Panc1 (cell line): ENCODE results near the gene CHMP1A. TPM values are rescaled to one million over a fixed set of nuclear protein-coding genes. Genes with fewer than 3 reads are reported as not detected.

Experiments used
- ATAC-seq: fragments of 200-7000 bp; cut with Tn5 transposase; 2 replicates; pipeline ENCODE4 v1.9.1; 2020; ENCODE audit warnings: mild to moderate bottlenecking, moderate library complexity
- BruUV-seq: library from RNA; stranded (reverse); fragments of 400-500 nt; replicated peaks from 2 replicates; lab custom pipeline; 2021; lab: Mats Ljungman, UMichigan
- CTCF ChIA-PET: fragments of 300-600 bp; sonication (Branson Sonifier 250); formaldehyde crosslinking; loops from one replicate; lab custom pipeline; 2022; ENCODE audit warnings: antibody characterized with exemption; lab: Charles Lee
- POLR2A ChIA-PET: fragments of 300-600 bp; sonication (Branson Sonifier 250); formaldehyde crosslinking; loops from one replicate; lab custom pipeline; 2022; ENCODE audit warnings: antibody characterized with exemption; lab: Charles Lee
- DNase-seq: peaks from one replicate; pipeline ENCODE4 v3.0.0-alpha.2; 2010; ENCODE audit warnings: low read depth, low spot score
- H3K27ac ChIP-seq: 2 replicates; pipeline ENCODE4 v1.5.1; 2011; ENCODE audit warnings: mild to moderate bottlenecking, low read length, inconsistent platforms
- H3K27me3 ChIP-seq: fragments of 200-500 bp; sonication (Bioruptor generic); 2 replicates; pipeline ENCODE4 v1.6.0; 2014; ENCODE audit warnings: low read length, inconsistent platforms; ENCODE audit not compliant: control insufficient read depth, insufficient read depth
- H3K36me3 ChIP-seq: fragments of 200-500 bp; sonication (Bioruptor generic); 2 replicates; pipeline ENCODE4 v1.5.1; 2014; ENCODE audit warnings: inconsistent platforms, mild to moderate bottlenecking, low read length, moderate library complexity; ENCODE audit not compliant: control insufficient read depth, insufficient read depth
- H3K4me1 ChIP-seq: 2 replicates; pipeline ENCODE4 v1.5.1; 2011; ENCODE audit warnings: inconsistent platforms, mild to moderate bottlenecking, low read length, moderate library complexity; ENCODE audit not compliant: control insufficient read depth, insufficient read depth
- H3K4me3 ChIP-seq, 2 experiments: 2 replicates each; pipeline ENCODE4 v1.5.1; 2011 to 2012; ENCODE audit warnings: low read depth in 2 of 2, low read length in 2 of 2, mild to moderate bottlenecking in 2 of 2, inconsistent platforms in 1 of 2, moderate library complexity in 1 of 2
- H3K9me3 ChIP-seq: fragments of 200-500 bp; sonication (Bioruptor generic); 2 replicates; pipeline ENCODE4 v1.5.1; 2014; ENCODE audit warnings: low read depth, mild to moderate bottlenecking, inconsistent platforms, low read length, moderate library complexity; ENCODE audit not compliant: control insufficient read depth, insufficient read depth
- CTCF ChIP-seq: fragments of 450-650 bp; IDR thresholded peaks from 2 replicates; pipeline ENCODE4 v1.5.1; 2017; ENCODE audit warnings: mild to moderate bottlenecking
- POLR2AphosphoS5 ChIP-seq: IDR thresholded peaks from 2 replicates; pipeline ENCODE4 v1.6.1; 2012; ENCODE audit warnings: mild to moderate bottlenecking, low read depth, low read length, moderate library complexity
- REST ChIP-seq, 2 experiments: IDR thresholded peaks; 2 replicates each; pipeline ENCODE4 v1.6.1; 2011 to 2012; ENCODE audit warnings: low read depth in 2 of 2, control low read depth in 1 of 2, low read length in 1 of 2, mild to moderate bottlenecking in 1 of 2, moderate library complexity in 1 of 2; ENCODE audit not compliant: insufficient read depth in 1 of 2
- SIN3A ChIP-seq: IDR thresholded peaks from 2 replicates; pipeline ENCODE4 v1.6.1; 2012; ENCODE audit warnings: low read depth, mild to moderate bottlenecking, low read length, moderate library complexity, borderline replicate concordance; ENCODE audit not compliant: insufficient read depth
- TCF7L2 ChIP-seq: IDR thresholded peaks from 2 replicates; pipeline ENCODE4 v1.6.1; 2011; ENCODE audit warnings: mild to moderate bottlenecking, low read depth, low read length, inconsistent platforms
- in situ Hi-C: cut with HindIII; loops from 2 replicates; pipeline ENCODE4 v1.10.0; 2016; ENCODE audit warnings: low sequenced_read_pairs, low pct_unique_long_range_greater_than_20kb
- intact Hi-C: fragments of 100-400 bp; cut with micrococcal nuclease; formaldehyde crosslinking; loops from one replicate; pipeline ENCODE4 v1.10.0; 2022; ENCODE audit not compliant: unreplicated experiment
- total RNA-seq: library from RNA; stranded (reverse); gene quantifications from one replicate; pipeline ENCODE4 v1.2.1, GENCODE V29; 2021; ENCODE audit not compliant: unreplicated experiment

Gene CHMP1A
- total RNA-seq, 1 experiment from 2014 or later, result 98.0 TPM

DNA sequence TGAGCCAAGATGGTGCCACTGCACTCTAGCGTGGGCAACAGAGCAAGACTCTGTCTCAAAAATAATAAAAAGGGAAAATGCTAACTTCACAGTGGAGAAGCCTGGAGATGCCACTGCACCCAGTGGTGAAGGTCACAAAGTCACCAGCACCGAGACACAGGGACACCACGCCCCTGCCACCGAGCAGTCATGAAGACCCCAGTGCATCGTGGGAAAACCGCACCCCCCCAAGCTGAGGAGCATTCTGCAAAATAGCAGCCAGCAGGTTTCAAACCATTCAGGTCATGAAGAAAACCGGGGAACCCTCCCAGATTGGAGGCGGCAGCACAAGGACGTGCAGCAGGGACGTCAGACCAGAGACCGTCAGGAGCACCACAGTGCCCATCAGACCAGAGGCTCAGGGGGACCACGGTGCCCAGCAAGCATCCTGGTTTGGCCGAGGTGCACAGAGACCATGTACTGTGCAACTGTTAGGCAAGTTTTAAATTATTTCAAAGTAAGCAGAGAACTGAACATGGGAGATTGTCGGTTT lies 13.7 kb downstream of the CHMP1A start:
- TF ChIP-seq POLR2AphosphoS5, result no peak
- TF ChIP-seq REST (IDR thresholded peaks at IDR 0.05; ENCODE audit: insufficient read depth in 1 of 2, low read depth in 2 of 2, low read length in 1 of 2), result no peak
- no peak for TF ChIP-seq CTCF
- H3K4me3 ChIP-seq, result no peak overlapping the region
- no peaks in the 10 kb centered on the region for H3K27me3 ChIP-seq
- no peaks in the 10 kb centered on the region for H3K9me3 ChIP-seq
- H3K4me1 ChIP-seq, result peaks cover 7% of the 10 kb centered on the region
- intact Hi-C loops (loop anchor here (5.0 kb wide), 2 partner anchors 42 to 72 kb away; no protein-coding TSS in a partner anchor), in situ Hi-C loops (no loop called here)
- ChIA-PET POLR2A (no interaction called here), CTCF (no interaction called here)
- H3K27ac ChIP-seq, result no peak overlapping the region
- no TSS peak for BruUV-seq
- no peaks in the 10 kb centered on the region for H3K36me3 ChIP-seq
- ATAC-seq (no peak), DNase-seq (no peak)

GRCh38 chr16:89642574-89642973 lies 14.9 kb downstream of the CHMP1A start:
- no peaks in the 10 kb centered on the region for H3K9me3 ChIP-seq
- BruUV-seq, result no TSS peak
- in situ Hi-C loops, result no loop called here
- H3K4me1 ChIP-seq, result peaks cover 7% of the 10 kb centered on the region
- H3K27ac ChIP-seq, result no peak overlapping the region
- TF ChIP-seq POLR2AphosphoS5 (no peak), TCF7L2 (no peak)
- ATAC-seq, result no peak
- H3K27me3 ChIP-seq, result no peaks in the 10 kb centered on the region
- POLR2A ChIA-PET, result no interaction called here
- no peak for DNase-seq
- CTCF ChIA-PET, result no interaction called here
- intact Hi-C loops, result loop anchor here (5.0 kb wide), 2 partner anchors 40 to 70 kb away; no protein-coding TSS in a partner anchor
- H3K4me3 ChIP-seq, result no peak overlapping the region
- H3K36me3 ChIP-seq, result no peaks in the 10 kb centered on the region

DNA sequence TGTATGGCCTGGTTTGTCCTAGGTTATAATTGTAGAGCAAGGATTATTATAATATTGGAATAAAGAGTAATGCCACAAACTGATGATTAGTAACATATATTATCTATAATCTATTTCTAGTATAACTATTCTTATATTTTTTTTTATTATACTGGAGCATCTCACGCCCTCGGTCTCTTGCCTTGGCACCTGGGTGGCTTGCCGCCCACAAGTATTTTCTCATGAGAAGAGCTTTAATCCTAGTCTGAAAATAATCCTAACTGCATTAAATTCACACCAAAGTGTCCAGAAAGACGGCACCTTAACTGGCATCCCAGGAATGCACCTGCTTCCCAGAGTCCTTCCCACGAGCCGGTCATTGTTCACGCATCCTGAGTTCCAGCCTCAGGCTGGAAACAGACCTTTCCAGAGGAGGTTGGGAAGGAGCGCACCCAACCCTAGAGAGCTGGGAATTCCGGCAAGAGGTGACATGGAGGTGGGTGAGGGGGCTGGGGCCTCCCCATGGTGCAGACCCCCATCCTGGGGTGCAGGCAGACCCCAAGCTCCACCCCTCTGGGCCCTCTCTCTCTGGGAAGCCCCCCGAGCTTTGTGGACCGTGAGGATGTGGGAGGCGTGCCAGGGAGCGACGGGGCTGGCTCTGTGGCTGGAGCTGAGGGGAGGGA lies 15.9 kb downstream of the CHMP1A start:
- CTCF ChIA-PET, result no interaction called here

More for the DNA sequence above, 15.9 kb downstream of the CHMP1A start:
- POLR2A ChIA-PET, result no interaction called here
- Histone ChIP-seq H3K4me1 (peaks cover 7% of the 10 kb centered on the region), H3K9me3 (no peaks in the 10 kb centered on the region), H3K36me3 (no peaks in the 10 kb centered on the region), H3K27me3 (no peaks in the 10 kb centered on the region), H3K27ac (no peak overlapping the region), H3K4me3 (no peak overlapping the region)
- intact Hi-C loops, result loop anchor here (5.0 kb wide), 2 partner anchors 39 to 69 kb away; no protein-coding TSS in a partner anchor
- no peak for DNase-seq
- in situ Hi-C loops, result no loop called here
- BruUV-seq, result no TSS peak
- ATAC-seq, result no peak
- TF ChIP-seq POLR2AphosphoS5 (no peak), TCF7L2 (no peak), SIN3A (no peak), REST (IDR thresholded peaks at IDR 0.05; ENCODE audit: insufficient read depth in 1 of 2, low read depth in 2 of 2, low read length in 1 of 2) (no peak), CTCF (no peak)
